GM18505 (cell line): ENCODE data around the gene MRE11.

ENCODE experiments used
- ATAC-seq: cut with Tn5 transposase; IDR thresholded peaks from one replicate; pipeline ENCODE4 v1.9.1; 2021; ENCODE audit not compliant: unreplicated experiment
- POLR2A ChIP-seq: IDR thresholded peaks from 4 replicates; pipeline ENCODE4 v1.6.1; 2011; ENCODE audit warnings: borderline replicate concordance; ENCODE audit not compliant: insufficient read depth, insufficient read length; ENCODE audit errors: extremely low read depth

Gene MRE11

DNA sequence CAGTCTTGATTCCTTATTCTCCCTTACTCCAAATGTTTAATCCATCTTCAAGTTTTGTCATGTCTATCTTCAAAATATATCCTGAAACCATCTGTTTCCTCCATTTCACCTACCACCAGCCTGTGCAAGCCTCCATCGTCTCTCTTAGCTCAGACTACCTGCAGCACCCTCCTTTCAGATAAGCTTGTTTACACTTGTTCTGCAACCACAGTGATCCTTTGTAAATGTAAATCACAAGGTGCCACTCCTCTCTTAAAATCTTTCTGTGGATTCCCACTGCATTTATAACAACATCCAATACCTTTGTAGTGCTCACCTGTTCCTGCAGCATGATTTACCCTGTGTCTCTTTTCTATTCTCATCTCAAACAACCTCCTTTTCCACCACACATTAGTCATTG, 60.6 kb downstream of the MRE11 start:
- no peak for ATAC-seq
- no peak for TF ChIP-seq POLR2A

DNA sequence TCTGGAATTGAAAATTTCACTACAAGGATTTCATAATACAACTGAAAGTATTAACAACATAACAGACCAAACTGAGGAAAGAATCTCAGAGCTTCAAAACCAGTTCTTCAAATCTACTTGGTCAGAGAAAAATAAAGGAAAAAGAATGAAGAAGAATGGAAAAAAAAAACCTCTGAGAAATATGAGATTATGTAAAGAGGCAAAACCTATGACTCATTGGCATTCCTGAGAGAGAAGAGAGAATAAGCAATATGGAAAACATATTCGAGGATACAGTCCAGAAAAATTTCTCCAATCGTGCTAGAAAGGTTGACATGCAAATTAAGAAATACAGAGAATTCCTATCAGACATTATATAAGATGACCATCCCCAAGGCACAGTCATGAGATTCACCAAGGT, 69.0 kb downstream of the MRE11 start:
- TF ChIP-seq POLR2A: no peak
- no peak for ATAC-seq

DNA sequence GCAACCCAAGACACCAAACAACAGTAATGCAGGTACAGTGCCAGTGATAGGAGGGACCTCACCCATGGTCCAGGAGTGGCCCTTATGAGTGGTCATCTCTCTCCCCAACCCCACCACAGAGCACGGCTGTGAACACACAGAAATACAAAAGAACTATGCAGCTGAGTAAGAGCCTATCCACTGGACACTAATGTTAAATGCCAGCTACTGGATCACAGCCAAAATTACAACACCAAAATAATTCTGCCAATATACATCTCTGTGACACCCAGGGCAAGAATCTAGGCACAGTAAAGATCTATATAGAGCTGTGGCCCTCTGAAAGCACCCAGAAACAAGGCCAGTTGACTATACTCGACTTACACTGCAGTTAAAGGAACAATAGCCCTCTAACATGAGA, 69.6 kb downstream of the MRE11 start:
- ATAC-seq: no peak
- no peak for TF ChIP-seq POLR2A

DNA sequence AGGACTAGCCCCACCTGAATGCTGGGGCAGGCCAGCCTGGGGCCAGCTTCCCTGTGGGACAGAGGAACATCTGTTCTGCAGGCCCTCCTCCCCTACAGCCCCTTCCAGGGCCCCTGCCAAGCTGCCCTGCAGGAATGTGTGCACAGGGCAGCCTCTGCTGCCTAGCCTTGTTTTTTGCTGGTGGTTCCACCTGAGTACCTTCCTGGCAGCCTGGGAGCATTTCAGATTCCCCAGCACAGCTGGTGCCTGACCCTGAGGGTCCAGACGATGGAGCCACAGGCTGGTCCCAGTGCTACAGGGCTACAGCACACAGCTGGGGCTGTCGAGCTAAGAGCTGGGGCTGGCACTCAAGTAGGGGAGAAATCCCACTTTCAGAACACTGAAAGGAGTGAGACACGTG, 70.1 kb downstream of the MRE11 start:
- no peak for ATAC-seq
- TF ChIP-seq POLR2A: no peak

DNA sequence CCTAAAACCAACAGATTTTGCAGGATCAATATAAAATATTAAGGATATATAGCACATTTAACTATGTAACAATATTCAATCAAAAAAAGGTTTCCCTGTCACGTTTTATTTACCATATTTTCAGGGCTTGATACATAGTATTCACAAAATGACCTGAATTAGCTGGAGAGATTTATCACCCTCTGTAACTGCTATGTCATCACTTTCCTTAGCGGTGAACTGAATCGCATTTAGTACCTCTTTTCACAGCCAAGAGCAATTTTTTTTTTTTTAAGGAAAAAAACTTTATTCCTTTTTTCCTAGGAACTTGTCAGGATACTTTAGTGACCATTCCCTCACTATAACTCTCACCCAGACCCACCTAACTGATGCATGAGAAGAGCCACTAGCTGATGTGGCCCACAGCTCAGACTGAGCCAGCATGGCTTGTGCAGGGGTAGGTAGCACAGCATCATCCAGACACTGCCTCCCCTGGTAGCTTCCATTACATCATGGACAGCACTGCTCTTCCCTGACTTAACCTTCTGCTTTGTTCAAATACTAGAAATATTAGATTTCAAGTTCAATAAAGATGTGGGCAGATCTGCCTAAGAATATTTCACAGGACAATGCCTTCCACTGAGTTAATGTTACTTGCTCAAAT, 75.4 kb downstream of the MRE11 start:
- no peak for ATAC-seq

DNA sequence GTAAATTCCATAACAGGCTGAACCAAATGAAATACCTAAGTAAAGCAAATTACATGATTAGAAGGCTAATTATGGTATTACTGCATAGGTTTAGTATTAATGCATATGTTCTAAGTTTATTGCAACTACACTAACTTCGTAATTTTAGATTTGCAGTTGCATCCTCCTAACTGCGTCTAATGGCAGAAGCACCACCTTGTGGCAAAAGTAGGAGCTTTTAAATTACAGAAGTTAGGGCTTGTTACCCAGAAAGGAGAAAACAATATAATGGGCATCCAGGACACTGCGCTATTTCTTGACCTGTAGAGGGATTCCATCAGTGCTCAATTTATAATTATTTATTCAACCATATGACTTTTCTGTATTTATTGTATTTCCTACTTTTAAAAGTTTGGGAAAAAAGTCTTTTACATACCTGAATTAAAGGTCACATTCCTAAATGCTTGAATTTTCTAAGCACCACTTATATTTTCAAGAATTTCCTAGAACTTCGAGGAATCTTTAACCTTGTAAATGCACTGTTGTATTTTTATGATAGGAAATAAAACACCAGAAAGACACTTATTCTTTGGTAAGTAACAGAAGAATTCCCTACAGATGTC, 76.2 kb downstream of the MRE11 start:
- no peak for TF ChIP-seq POLR2A
- ATAC-seq: no peak

More for the DNA sequence above, 75.4 kb downstream of the MRE11 start:
- no peak for TF ChIP-seq POLR2A

GRCh38 chr11:94405062-94405833, 88.4 kb downstream of the MRE11 start:
- TF ChIP-seq POLR2A: no peak
- ATAC-seq: no peak

DNA sequence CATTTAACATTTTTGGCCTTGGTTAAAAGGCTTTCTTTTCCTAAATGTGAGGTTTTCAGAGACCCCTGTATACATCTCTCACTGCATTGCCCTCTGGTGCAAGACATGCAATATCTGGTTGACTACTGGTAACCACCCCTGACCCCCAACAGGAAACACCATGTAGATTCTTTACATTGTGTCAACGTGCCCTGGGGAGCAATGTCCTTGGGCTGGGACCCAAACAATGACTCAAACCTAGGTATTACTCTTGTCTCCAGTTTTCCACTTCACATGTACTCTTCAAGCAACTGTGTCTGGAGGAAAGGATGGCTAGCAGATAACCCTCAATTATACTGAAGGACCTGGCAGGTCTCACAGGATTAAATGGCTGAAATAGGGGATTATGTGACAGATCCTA, 91.3 kb downstream of the MRE11 start:
- ATAC-seq: no peak
- TF ChIP-seq POLR2A: no peak

GRCh38 chr11:94401773-94402265, 91.8 kb downstream of the MRE11 start:
- TF ChIP-seq POLR2A: no peak
- no peak for ATAC-seq

- ATAC-seq: no peak
Measured at GRCh38 chr11:94400839-94401772, 92.5 kb downstream of the MRE11 start, which contains the start of gene GPR83. GPR83 (minus strand) TSS chr11:94401419; CDS start chr11:94401247, 172 bp downstream.

GRCh38 chr11:94400457-94400838, 93.2 kb downstream of the MRE11 start:
- ATAC-seq: no peak
- TF ChIP-seq POLR2A: no peak

More at GRCh38 chr11:94400839-94401772, 92.5 kb downstream of the MRE11 start, which contains the start of gene GPR83:
- no peak for TF ChIP-seq POLR2A

DNA sequence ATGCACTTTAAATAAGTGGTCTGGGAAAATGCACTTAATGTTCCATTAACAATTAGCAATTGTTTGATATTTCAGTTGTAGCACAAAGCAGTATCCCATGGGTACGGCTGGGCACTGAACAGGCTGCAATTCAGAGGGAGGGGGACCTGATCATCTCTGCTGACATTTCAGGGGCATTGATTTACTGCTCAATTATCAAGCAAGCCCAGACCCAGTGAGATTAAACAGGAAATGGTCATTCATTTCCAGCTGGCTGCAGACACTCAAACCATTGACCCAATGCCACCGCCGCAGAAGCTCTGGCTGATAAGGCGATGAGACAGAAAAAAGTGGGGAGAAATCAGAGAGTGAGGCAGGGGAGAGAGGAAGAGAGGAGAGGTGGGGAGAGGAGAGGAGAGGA, 93.6 kb downstream of the MRE11 start:
- no peak for TF ChIP-seq POLR2A
- ATAC-seq: no peak

GRCh38 chr11:94398101-94398500, 95.5 kb downstream of the MRE11 start:
- no peak for TF ChIP-seq POLR2A
- ATAC-seq: no peak
